GM21737 (cell line): ENCODE measurements around the gene SULT4A1.

Source experiments
- ATAC-seq: cut with Tn5 transposase; IDR thresholded peaks from one replicate; pipeline ENCODE4 v1.9.1; 2021; ENCODE audit warnings: mild to moderate bottlenecking, moderate library complexity; ENCODE audit not compliant: unreplicated experiment

Gene SULT4A1

GRCh38 chr22:43845981-43846380 lies 16.3 kb downstream of the SULT4A1 start:
- no peak for ATAC-seq

- no peak for ATAC-seq
Measured at GRCh38 chr22:43844560-43845545, 17.5 kb downstream of the SULT4A1 start.

- no peak for ATAC-seq
Measured at GRCh38 chr22:43843783-43844530, 18.4 kb downstream of the SULT4A1 start.

GRCh38 chr22:43841742-43842141 lies 20.6 kb downstream of the SULT4A1 start:
- ATAC-seq = no peak

- ATAC-seq = no peak
Measured at GRCh38 chr22:43840851-43841250, 21.5 kb downstream of the SULT4A1 start.

GRCh38 chr22:43840431-43840830 lies 21.9 kb downstream of the SULT4A1 start:
- ATAC-seq = no peak

- no peak for ATAC-seq
Measured at GRCh38 chr22:43839781-43840180, 22.5 kb downstream of the SULT4A1 start.

- ATAC-seq = no peak
Measured at GRCh38 chr22:43838571-43839307, 23.6 kb downstream of the SULT4A1 start.

- ATAC-seq = no peak
Measured at GRCh38 chr22:43838161-43838560, 24.2 kb downstream of the SULT4A1 start.

- no peak for ATAC-seq
Measured at GRCh38 chr22:43837666-43838065, 24.6 kb downstream of the SULT4A1 start.

- ATAC-seq = no peak
Measured at GRCh38 chr22:43835736-43836135, 26.6 kb downstream of the SULT4A1 start.

GRCh38 chr22:43835166-43835565 lies 27.1 kb downstream of the SULT4A1 start:
- ATAC-seq = no peak

GRCh38 chr22:43833286-43834240 lies 28.8 kb downstream of the SULT4A1 start:
- ATAC-seq = no peak

GRCh38 chr22:43832393-43833265 lies 29.7 kb downstream of the SULT4A1 start:
- no peak for ATAC-seq

- no peak for ATAC-seq
Measured at GRCh38 chr22:43831561-43832392, 30.5 kb downstream of the SULT4A1 start.

GRCh38 chr22:43830931-43831560 lies 31.3 kb downstream of the SULT4A1 start:
- ATAC-seq = no peak

GRCh38 chr22:43829904-43830851 lies 32.1 kb downstream of the SULT4A1 start:
- no peak for ATAC-seq
